Spleen (tissue), 11 donors: ENCODE data around the gene TOMM6. TPM values are rescaled to one million over a fixed set of nuclear protein-coding genes. Genes with fewer than 3 reads are reported as not detected.

Experiments used
- DNase-seq: peaks from one replicate; pipeline ENCODE4 v3.0.0-alpha.2; 2020
- H3K27ac ChIP-seq, 8 donors: fragments of 200-600 bp; sonication (generic) in 7 of 8; 1 replicate in 4 of 8; 2 replicates in 4 of 8; pipeline versions ENCODE4 v1.5.0 to v1.8.0; 2016 to 2021; ENCODE audit warnings: inconsistent platforms in 4 of 8, mild to moderate bottlenecking in 4 of 8, moderate library complexity in 1 of 8
- H3K27me3 ChIP-seq, 7 donors: fragments of 200-600 bp; sonication (generic) in 6 of 7; replicated peaks in 1 of 7; 1 replicate in 4 of 7; 2 replicates in 3 of 7; pipeline versions ENCODE4 v1.5.0 to v1.8.0; 2016 to 2021; ENCODE audit warnings: inconsistent platforms in 3 of 7, mild to moderate bottlenecking in 1 of 7
- H3K36me3 ChIP-seq, 6 donors: fragments of 200-600 bp; sonication (generic) in 5 of 6; 1 replicate in 4 of 6; 2 replicates in 2 of 6; pipeline versions ENCODE4 v1.5.0 to v1.8.0; 2016 to 2021; ENCODE audit warnings: inconsistent platforms in 2 of 6
- H3K4me1 ChIP-seq, 6 donors: fragments of 200-600 bp; sonication (generic) in 5 of 6; 1 replicate in 3 of 6; 2 replicates in 3 of 6; pipeline versions ENCODE4 v1.5.0 to v1.8.0; 2016 to 2021; ENCODE audit warnings: inconsistent platforms in 3 of 6
- H3K4me3 ChIP-seq, 8 donors: fragments of 200-600 bp; sonication (generic) in 7 of 8; 1 replicate in 4 of 8; 2 replicates in 4 of 8; pipeline versions ENCODE4 v1.5.0 to v1.8.0; 2016 to 2021; ENCODE audit warnings: inconsistent platforms in 4 of 8, mild to moderate bottlenecking in 4 of 8, moderate library complexity in 2 of 8
- H3K9me3 ChIP-seq, 8 donors: fragments of 200-600 bp; sonication (generic) in 7 of 8; 1 replicate in 4 of 8; 2 replicates in 4 of 8; pipeline versions ENCODE4 v1.5.0 to v1.8.0; 2016 to 2021; ENCODE audit warnings: inconsistent platforms in 4 of 8
- POLR2A ChIP-seq, 3 donors: fragments of 450-650 bp; IDR thresholded peaks; one replicate each; pipeline ENCODE4 v1.5.1; 2017; ENCODE audit warnings: antibody characterized with exemption in 3 of 3, mild to moderate bottlenecking in 1 of 3
- POLR2AphosphoS5 ChIP-seq, 3 donors: sonication (generic); formaldehyde crosslinking; IDR thresholded peaks; one replicate each; pipeline ENCODE4 v1.5.1; 2017; ENCODE audit warnings: antibody characterized with exemption in 3 of 3
- WGBS, 5 donors: extraction: QIAGEN DNeasy Blood & Tissue Kit in 3 of 5; methylation state at CpG; one replicate each; pipeline versions ENCODE4 v1.1.5 to v1.1.7; 2013 to 2018; 5-methylcytosine and 5-hydroxymethylcytosine counted together
- intact Hi-C: fragments of 100-400 bp; cut with DNase I; formaldehyde crosslinking; loops from one replicate; pipeline ENCODE4 v1.15.0; 2023; ENCODE audit warnings: low total_unique reads
- polyA plus RNA-seq, 3 donors: library from polyadenylated mRNA; stranded (reverse); fragments of 200-250 nt; gene quantifications; one replicate each; pipeline ENCODE4 v1.2.1, GENCODE V29; 2013
- total RNA-seq, 7 donors: library from RNA; depleted of rRNA in 3 of 7; stranded (reverse); fragments of >200 nt in 3 of 7; fragmentation: NEBNext Ultra II Directional in 4 of 7; extraction: Animal tissue kit (Norgen Biotek cat#: 25700) in 4 of 7; gene quantifications; one replicate each; pipeline versions ENCODE4 v1.1.0 to v1.2.1, GENCODE V29; 2016 to 2021
- TF ChIP-seq, protein P1 (sequence below), 11 experiments: fragments of 200-600 bp in 7 of 11; fragments of 450-650 bp in 4 of 11; sonication (generic) in 4 of 11; IDR thresholded peaks in 8 of 11; conservative IDR thresholded peaks in 3 of 11; 1 replicate in 7 of 11; 2 replicates in 4 of 11; pipeline versions ENCODE4 v1.4.0 to v1.8.0; 2016 to 2021; ENCODE audit warnings: antibody characterized with exemption in 11 of 11, inconsistent platforms in 4 of 11, mild to moderate bottlenecking in 1 of 11
- donor health status: healthy with polysubstance abuse.
- donor health status: DM: no; HTN: no; CAD: no; lungs with moderate emphysema.
- donor health status: DM: no; HTN: no; CAD: no.
- donor health status: Bipolar disorder and iron deficiency.
- donor health status: healthy.
- donor health status: DM: no; HTN: no; CAD: no.
- donor health status: DM: yes; HTN: yes; CAD: no.

The TOMM6 gene
- total and polyA plus RNA-seq, 10 donors, result 110 to 439 (median 137) TPM

DNA sequence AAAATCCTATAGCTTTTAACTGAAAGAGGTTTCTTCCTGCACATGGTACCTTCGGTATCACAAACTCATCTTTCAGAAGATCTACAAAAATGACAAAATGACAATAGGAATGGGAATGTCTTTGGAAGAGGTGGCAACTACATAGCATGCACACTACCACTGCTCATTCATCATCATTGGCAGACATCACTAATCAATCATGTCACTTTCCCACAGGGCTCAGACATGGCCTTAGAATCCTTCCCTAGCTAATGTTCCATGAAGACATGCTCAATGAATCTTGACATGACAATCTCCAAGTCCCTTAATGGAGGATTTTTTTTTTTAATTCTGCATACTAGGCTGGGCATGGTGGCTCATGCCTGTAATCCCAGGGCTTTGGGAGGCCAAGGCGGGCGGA is 37.1 kb upstream of the TOMM6 start:
- no peaks in the 10 kb centered on the region for H3K4me1 ChIP-seq
- H3K9me3 ChIP-seq, result no peaks in the 10 kb centered on the region
- no peak overlapping the region for H3K27ac ChIP-seq
- no peaks in the 10 kb centered on the region for H3K27me3 ChIP-seq
- WGBS, 5 donors, result 90 to 100% (median 97%) methylated on average over 3 of the region's 3 CpGs
- no peaks in the 10 kb centered on the region for H3K36me3 ChIP-seq
- no peak overlapping the region for H3K4me3 ChIP-seq
- intact Hi-C loops, result no loop called here
- TF ChIP-seq POLR2AphosphoS5 (IDR thresholded peaks at IDR 0.05) (no peak), POLR2A (IDR thresholded peaks at IDR 0.05) (no peak)
- TF ChIP-seq, protein P1, sequence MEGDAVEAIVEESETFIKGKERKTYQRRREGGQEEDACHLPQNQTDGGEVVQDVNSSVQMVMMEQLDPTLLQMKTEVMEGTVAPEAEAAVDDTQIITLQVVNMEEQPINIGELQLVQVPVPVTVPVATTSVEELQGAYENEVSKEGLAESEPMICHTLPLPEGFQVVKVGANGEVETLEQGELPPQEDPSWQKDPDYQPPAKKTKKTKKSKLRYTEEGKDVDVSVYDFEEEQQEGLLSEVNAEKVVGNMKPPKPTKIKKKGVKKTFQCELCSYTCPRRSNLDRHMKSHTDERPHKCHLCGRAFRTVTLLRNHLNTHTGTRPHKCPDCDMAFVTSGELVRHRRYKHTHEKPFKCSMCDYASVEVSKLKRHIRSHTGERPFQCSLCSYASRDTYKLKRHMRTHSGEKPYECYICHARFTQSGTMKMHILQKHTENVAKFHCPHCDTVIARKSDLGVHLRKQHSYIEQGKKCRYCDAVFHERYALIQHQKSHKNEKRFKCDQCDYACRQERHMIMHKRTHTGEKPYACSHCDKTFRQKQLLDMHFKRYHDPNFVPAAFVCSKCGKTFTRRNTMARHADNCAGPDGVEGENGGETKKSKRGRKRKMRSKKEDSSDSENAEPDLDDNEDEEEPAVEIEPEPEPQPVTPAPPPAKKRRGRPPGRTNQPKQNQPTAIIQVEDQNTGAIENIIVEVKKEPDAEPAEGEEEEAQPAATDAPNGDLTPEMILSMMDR (IDR thresholded peaks at IDR 0.05 in 8 of 11, conservative IDR thresholded peaks at IDR 0.05 in 3 of 11), result no peak
- DNase-seq, result no peak

DNA sequence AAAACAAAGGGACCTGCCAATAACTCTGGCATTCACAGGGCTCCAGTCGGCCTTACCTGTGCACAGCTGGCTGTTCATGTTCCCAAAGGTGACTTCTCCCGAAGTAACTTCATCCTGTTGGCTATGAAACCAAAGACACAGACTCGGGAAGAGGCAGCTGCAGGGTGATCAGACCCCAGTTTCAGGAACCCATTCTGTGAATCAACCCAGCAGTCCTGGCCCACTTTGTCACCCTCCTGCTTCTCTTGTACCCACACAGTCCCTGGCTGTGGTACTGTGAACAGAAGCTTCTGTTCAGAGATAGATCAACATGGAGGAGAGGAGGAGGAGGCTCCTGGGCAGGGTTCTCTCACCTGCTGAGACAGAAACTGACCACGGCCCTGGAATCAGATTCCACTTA is 31.6 kb upstream of the TOMM6 start:
- intact Hi-C loops, result no loop called here
- Histone ChIP-seq H3K27me3 (peaks cover 0 to 5% (median 0%) of the 10 kb centered on the region in 7 donors), H3K4me1 (no peaks in the 10 kb centered on the region), H3K9me3 (no peaks in the 10 kb centered on the region), H3K27ac (no peak overlapping the region), H3K4me3 (no peak overlapping the region), H3K36me3 (no peaks in the 10 kb centered on the region)
- no peak for DNase-seq
- 83 to 89% (median 85%) methylated on average over 4 of the region's 4 CpGs for WGBS, 5 donors
- TF ChIP-seq POLR2AphosphoS5 (IDR thresholded peaks at IDR 0.05) (no peak), POLR2A (IDR thresholded peaks at IDR 0.05) (no peak)
- TF ChIP-seq, protein P1 (IDR thresholded peaks at IDR 0.05 in 8 of 11, conservative IDR thresholded peaks at IDR 0.05 in 3 of 11), result no peak

DNA sequence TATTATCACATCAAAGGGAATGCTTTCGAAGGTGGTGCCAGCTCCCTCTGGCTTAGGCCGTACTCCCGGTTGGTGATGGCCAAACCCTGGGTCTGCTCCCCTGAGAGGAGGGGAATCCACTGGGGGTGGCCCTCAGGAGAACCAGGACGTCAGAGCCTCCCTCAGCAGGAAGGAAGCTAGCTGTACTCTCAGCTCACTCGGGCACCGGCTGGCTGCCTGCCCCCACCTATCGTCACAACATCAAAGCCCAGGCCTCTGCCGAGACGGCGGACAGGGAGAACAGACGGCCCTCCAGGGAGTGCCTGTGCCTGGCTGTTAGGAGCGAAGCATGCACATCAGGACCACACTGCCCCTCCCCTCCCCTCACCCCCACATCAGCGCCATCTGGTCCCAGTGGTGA is 31.1 kb upstream of the TOMM6 start:
- no peak overlapping the region for H3K4me3 ChIP-seq
- TF ChIP-seq POLR2A (IDR thresholded peaks at IDR 0.05) (no peak), POLR2AphosphoS5 (IDR thresholded peaks at IDR 0.05) (no peak)
- TF ChIP-seq, protein P1 (IDR thresholded peaks at IDR 0.05 in 8 of 11, conservative IDR thresholded peaks at IDR 0.05 in 3 of 11), result no peak
- no peak for DNase-seq
- peaks cover 0 to 5% (median 0%) of the 10 kb centered on the region in 7 donors for H3K27me3 ChIP-seq
- intact Hi-C loops, result no loop called here
- no peaks in the 10 kb centered on the region for H3K9me3 ChIP-seq
- no peaks in the 10 kb centered on the region for H3K36me3 ChIP-seq
- H3K27ac ChIP-seq, result no peak overlapping the region
- no peaks in the 10 kb centered on the region for H3K4me1 ChIP-seq
- 32 to 48% (median 45%) methylated on average over 7 to 13 of the region's 13 CpGs for WGBS, 5 donors

DNA sequence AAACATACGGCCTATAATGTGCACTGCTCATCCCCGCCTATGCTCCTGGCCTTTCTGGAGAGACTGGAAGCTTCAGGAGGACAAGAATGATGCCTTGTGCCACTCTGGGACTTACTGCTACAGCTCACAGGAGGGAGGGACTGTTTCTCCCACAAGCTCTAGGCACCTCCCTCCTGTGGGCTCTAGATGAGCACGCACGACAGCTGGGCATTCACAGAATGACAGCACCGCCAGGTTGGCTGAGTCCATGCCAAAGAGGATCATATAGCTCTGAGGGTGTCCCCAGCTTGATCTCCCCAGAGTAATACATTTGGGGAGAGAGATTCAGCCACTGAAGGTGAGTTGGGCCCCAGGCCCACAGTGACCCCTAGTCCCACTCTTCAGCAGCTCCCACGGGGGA is 30.2 kb upstream of the TOMM6 start:
- Histone ChIP-seq H3K27ac (no peak overlapping the region), H3K27me3 (peaks cover 0 to 5% (median 0%) of the 10 kb centered on the region in 7 donors), H3K4me3 (no peak overlapping the region), H3K9me3 (no peaks in the 10 kb centered on the region), H3K4me1 (no peaks in the 10 kb centered on the region), H3K36me3 (no peaks in the 10 kb centered on the region)
- DNase-seq, result peak; percentile 40
- WGBS, 5 donors, result 81 to 94% (median 89%) methylated on average over 6 of the region's 6 CpGs
- intact Hi-C loops, result no loop called here
- TF ChIP-seq, protein P1 (IDR thresholded peaks at IDR 0.05 in 8 of 11, conservative IDR thresholded peaks at IDR 0.05 in 3 of 11), result no peak
- TF ChIP-seq POLR2A (IDR thresholded peaks at IDR 0.05), result no peak
- TF ChIP-seq POLR2AphosphoS5 (IDR thresholded peaks at IDR 0.05), result no peak
